Measurements from ENCODE around the gene MAP1S.
A peak's percentile ranks its signal among the peaks of the same experiment; 100 is the strongest.

MAP1S gene

DNA sequence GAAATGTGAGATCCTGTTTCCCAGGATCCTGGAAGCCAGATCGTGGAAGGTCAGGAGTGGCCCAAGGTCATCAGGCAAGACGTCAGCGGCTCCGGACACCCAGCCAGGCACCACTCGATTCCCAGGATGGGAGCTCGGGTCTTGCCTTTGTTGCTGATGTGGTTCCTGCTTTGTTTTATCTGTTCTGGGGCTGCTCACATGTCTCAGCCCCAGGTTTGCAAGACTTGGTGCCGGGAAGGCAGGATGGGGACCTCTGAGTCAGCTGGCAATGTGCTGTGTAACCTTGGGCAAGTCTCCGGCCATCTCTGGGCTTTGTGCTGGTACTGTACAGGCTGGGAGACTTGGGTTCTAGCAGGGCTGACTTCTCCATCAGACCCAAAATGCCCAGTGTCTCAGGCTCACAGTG lies 30.6 kb downstream of the MAP1S start:
- Histone ChIP-seq H3K27ac (ENCODE audit: low read length) (no peak overlapping the region), H3K79me2 (ENCODE audit: low read length) (no peaks in the 10 kb centered on the region), H3F3A (ENCODE audit: insufficient read depth, low read length) (0 out of 2 replicates have a peak, but pooled peaks cover 5% of the 10 kb centered on the region), H3K9me3 (replicated peaks; ENCODE audit: insufficient read depth, low read length) (no peaks in the 10 kb centered on the region), H3K36me3 (replicated peaks; ENCODE audit: insufficient read depth, low read length) (no peaks in the 10 kb centered on the region), H2AFZ (ENCODE audit: low read length) (no peak overlapping the region), H3K9ac (ENCODE audit: low read length) (no peak overlapping the region), H4K20me1 (ENCODE audit: insufficient read depth, low read length) (no peaks in the 10 kb centered on the region), H3K4me3 (ENCODE audit: low read length) (no peak overlapping the region), H3K4me1 (ENCODE audit: low read length) (peaks cover 14% of the 10 kb centered on the region), H3K27me3 (replicated peaks; ENCODE audit: insufficient read depth, low read length) (no peaks in the 10 kb centered on the region), H3K4me2 (ENCODE audit: low read depth, low read length) (no peak overlapping the region), H3K9me2 (replicated peaks; ENCODE audit: insufficient read depth, low read length) (no peaks in the 10 kb centered on the region)
- no peak for TF ChIP-seq EZH2 (optimal IDR thresholded peaks at IDR 0.05; ENCODE audit: low read depth, low read length)
- TF ChIP-seq EZH2phosphoT487 (IDR thresholded peaks at IDR 0.05; ENCODE audit: low read length), result no peak
- TF ChIP-seq, protein P1, sequence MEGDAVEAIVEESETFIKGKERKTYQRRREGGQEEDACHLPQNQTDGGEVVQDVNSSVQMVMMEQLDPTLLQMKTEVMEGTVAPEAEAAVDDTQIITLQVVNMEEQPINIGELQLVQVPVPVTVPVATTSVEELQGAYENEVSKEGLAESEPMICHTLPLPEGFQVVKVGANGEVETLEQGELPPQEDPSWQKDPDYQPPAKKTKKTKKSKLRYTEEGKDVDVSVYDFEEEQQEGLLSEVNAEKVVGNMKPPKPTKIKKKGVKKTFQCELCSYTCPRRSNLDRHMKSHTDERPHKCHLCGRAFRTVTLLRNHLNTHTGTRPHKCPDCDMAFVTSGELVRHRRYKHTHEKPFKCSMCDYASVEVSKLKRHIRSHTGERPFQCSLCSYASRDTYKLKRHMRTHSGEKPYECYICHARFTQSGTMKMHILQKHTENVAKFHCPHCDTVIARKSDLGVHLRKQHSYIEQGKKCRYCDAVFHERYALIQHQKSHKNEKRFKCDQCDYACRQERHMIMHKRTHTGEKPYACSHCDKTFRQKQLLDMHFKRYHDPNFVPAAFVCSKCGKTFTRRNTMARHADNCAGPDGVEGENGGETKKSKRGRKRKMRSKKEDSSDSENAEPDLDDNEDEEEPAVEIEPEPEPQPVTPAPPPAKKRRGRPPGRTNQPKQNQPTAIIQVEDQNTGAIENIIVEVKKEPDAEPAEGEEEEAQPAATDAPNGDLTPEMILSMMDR (IDR thresholded peaks at IDR 0.05; ENCODE audit: low read length), result no peak
- DNase-seq, result no peak

DNA sequence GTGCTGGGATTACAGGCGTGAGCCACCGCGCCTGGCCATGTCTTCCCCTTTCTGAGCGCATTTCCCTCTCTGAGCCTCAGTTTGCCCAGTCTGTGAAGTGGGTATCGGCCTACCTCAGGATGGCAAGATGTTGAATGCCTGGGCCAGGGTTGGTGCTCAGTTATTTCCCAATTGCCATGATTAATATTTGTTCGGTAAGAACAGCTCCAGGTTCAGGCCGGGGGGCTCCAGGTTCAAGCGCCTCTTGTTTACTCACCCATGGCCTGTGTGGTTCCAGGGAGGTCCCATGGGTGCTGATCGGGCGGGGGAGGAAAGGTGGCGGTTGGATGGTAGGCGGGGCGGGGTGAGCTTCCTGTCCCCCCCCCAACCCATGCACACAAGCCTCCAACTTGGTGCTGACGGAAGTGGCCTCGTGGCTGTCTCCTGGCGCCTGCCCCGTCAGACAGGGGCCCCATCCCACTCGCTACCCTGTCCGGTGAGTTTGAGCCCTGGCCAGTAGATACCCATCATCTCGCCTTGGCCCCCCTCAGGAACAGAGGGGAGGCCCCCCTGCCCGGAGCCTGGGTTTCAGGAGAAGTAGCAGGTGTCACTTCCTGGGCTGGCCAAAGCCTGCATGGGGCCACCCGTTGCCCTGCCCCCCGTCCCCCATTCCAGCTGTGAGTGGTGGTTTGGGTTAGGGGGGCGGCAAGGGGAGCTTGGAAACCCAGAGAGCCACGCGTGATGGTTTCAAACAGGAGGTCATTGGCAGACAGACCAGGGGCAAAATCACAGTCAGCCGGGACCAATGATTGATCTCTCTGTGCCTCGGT lies 32.0 kb downstream of the MAP1S start, which contains the start of gene FCHO1:
TSS of gene FCHO1 (plus strand) at position 375 of the 809 bp plus-strand sequence. CDS start 3,688 bp downstream, outside the sequence.
- Histone ChIP-seq H3F3A (ENCODE audit: insufficient read depth, low read length) (0 out of 2 replicates have a peak, but pooled peaks cover 5% of the 10 kb centered on the region), H3K27me3 (replicated peaks; ENCODE audit: insufficient read depth, low read length) (no peaks in the 10 kb centered on the region), H3K9me3 (replicated peaks; ENCODE audit: insufficient read depth, low read length) (no peaks in the 10 kb centered on the region), H3K36me3 (replicated peaks; ENCODE audit: insufficient read depth, low read length) (no peaks in the 10 kb centered on the region), H3K79me2 (ENCODE audit: low read length) (no peaks in the 10 kb centered on the region), H3K27ac (ENCODE audit: low read length) (peak within 1 kb of the TSS; percentile 76; the same call in 1 of the 2 replicates), H3K4me3 (ENCODE audit: low read length) (peak within 1 kb of the TSS; percentile 70), H2AFZ (ENCODE audit: low read length) (peak within 1 kb of the TSS; percentile 70), H3K4me2 (ENCODE audit: low read depth, low read length) (peak within 1 kb of the TSS; percentile 74), H3K9me2 (replicated peaks; ENCODE audit: insufficient read depth, low read length) (no peaks in the 10 kb centered on the region), H3K9ac (ENCODE audit: low read length) (peak within 1 kb of the TSS; percentile 45), H3K4me1 (ENCODE audit: low read length) (peaks cover 16% of the 10 kb centered on the region), H4K20me1 (ENCODE audit: insufficient read depth, low read length) (no peaks in the 10 kb centered on the region)
- peak; percentile 44 for DNase-seq
- TF ChIP-seq EZH2 (optimal IDR thresholded peaks at IDR 0.05; ENCODE audit: low read depth, low read length) (no peak), EZH2phosphoT487 (IDR thresholded peaks at IDR 0.05; ENCODE audit: low read length) (no peak)
- TF ChIP-seq, protein P1 (IDR thresholded peaks at IDR 0.05; ENCODE audit: low read length), result no peak

GRCh38 chr19:17751912-17752273 lies 32.6 kb downstream of the MAP1S start:
- H3K4me3 ChIP-seq (ENCODE audit: low read length), result peak overlapping the region; percentile 70
- H3K4me1 ChIP-seq (ENCODE audit: low read length), result peaks cover 16% of the 10 kb centered on the region
- no peaks in the 10 kb centered on the region for H4K20me1 ChIP-seq (ENCODE audit: insufficient read depth, low read length)
- H3K79me2 ChIP-seq (ENCODE audit: low read length), result no peaks in the 10 kb centered on the region
- no peaks in the 10 kb centered on the region for H3K9me3 ChIP-seq (replicated peaks; ENCODE audit: insufficient read depth, low read length)
- TF ChIP-seq EZH2phosphoT487 (IDR thresholded peaks at IDR 0.05; ENCODE audit: low read length), result no peak
- no peak for TF ChIP-seq EZH2 (optimal IDR thresholded peaks at IDR 0.05; ENCODE audit: low read depth, low read length)
- TF ChIP-seq, protein P1 (IDR thresholded peaks at IDR 0.05; ENCODE audit: low read length), result no peak
- H3K9me2 ChIP-seq (replicated peaks; ENCODE audit: insufficient read depth, low read length), result no peaks in the 10 kb centered on the region
- no peaks in the 10 kb centered on the region for H3K27me3 ChIP-seq (replicated peaks; ENCODE audit: insufficient read depth, low read length)
- H3K27ac ChIP-seq (ENCODE audit: low read length), result peak overlapping the region; percentile 76; the same call in 1 of the 2 replicates
- H3K9ac ChIP-seq (ENCODE audit: low read length), result peak overlapping the region; percentile 45
- H3K36me3 ChIP-seq (replicated peaks; ENCODE audit: insufficient read depth, low read length), result no peaks in the 10 kb centered on the region
- 0 out of 2 replicates have a peak, but pooled peaks cover 5% of the 10 kb centered on the region for H3F3A ChIP-seq (ENCODE audit: insufficient read depth, low read length)
- no peak for DNase-seq
- H3K4me2 ChIP-seq (ENCODE audit: low read depth, low read length), result peak overlapping the region; percentile 74
- H2AFZ ChIP-seq (ENCODE audit: low read length), result peak overlapping the region; percentile 70
